KMS-11 (cell line): ENCODE measurements around the gene TOMM40.
"Not testable (repeated sequence)": the region's sequence is repeated elsewhere in the genome, so short reads cannot be mapped to it uniquely, and the experiment has no call there.

Source experiments
- H2AFZ ChIP-seq: fragments of 200-600 bp; sonication (generic); 2 replicates; pipeline ENCODE4 v1.6.1; 2016; ENCODE audit warnings: antibody characterized with exemption, mixed run types, low read depth
- H3K27ac ChIP-seq: fragments of 200-600 bp; sonication (generic); 2 replicates; pipeline ENCODE4 v1.6.1; 2016; ENCODE audit warnings: mild to moderate bottlenecking, mixed run types
- H3K27me3 ChIP-seq: fragments of 200-600 bp; sonication (generic); 2 replicates; pipeline ENCODE4 v1.6.1; 2017; ENCODE audit warnings: mild to moderate bottlenecking, low read depth, mixed run types, moderate library complexity; ENCODE audit not compliant: insufficient read depth
- H3K36me3 ChIP-seq: fragments of 200-600 bp; sonication (generic); 2 replicates; pipeline ENCODE4 v1.6.1; 2017; ENCODE audit warnings: mild to moderate bottlenecking, mixed run types; ENCODE audit not compliant: insufficient read depth
- H3K4me1 ChIP-seq: fragments of 200-600 bp; sonication (generic); 2 replicates; pipeline ENCODE4 v1.6.1; 2016; ENCODE audit warnings: mild to moderate bottlenecking, low read depth, mixed run types; ENCODE audit not compliant: poor library complexity, severe bottlenecking
- H3K4me2 ChIP-seq: fragments of 200-600 bp; sonication (generic); 2 replicates; pipeline ENCODE4 v1.7.0; 2016; ENCODE audit warnings: mild to moderate bottlenecking, mixed run types
- H3K4me3 ChIP-seq: fragments of 200-600 bp; sonication (generic); IDR thresholded peaks from 2 replicates; pipeline ENCODE4 v1.6.1; 2017; ENCODE audit warnings: low read depth, low read length, mixed read lengths; ENCODE audit not compliant: insufficient read depth
- H3K79me2 ChIP-seq: fragments of 200-600 bp; sonication (generic); 2 replicates; pipeline ENCODE4 v1.6.1; 2016; ENCODE audit warnings: low read depth, mixed run types; ENCODE audit not compliant: insufficient read depth
- H3K9ac ChIP-seq: fragments of 200-600 bp; sonication (generic); 2 replicates; pipeline ENCODE4 v1.6.1; 2016; ENCODE audit warnings: mild to moderate bottlenecking, mixed run types
- H4K20me1 ChIP-seq: fragments of 200-600 bp; sonication (generic); 2 replicates; pipeline ENCODE4 v1.6.1; 2016; ENCODE audit warnings: mild to moderate bottlenecking, mixed run types; ENCODE audit not compliant: insufficient read depth
- CTCF ChIP-seq: fragments of 200-600 bp; sonication (generic); conservative IDR thresholded peaks from 2 replicates; pipeline ENCODE4 v1.6.1; 2017; ENCODE audit warnings: low read depth, mild to moderate bottlenecking, antibody characterized with exemption, low read length, moderate library complexity, mixed read lengths

The TOMM40 gene

GRCh38 chr19:44851427-44851826 lies 39.6 kb upstream of the TOMM40 start:
- Histone ChIP-seq H3K36me3 (no peaks in the 10 kb centered on the region), H3K27me3 (peaks cover 19% of the 10 kb centered on the region), H3K27ac (no peak overlapping the region), H3K9ac (no peak overlapping the region), H4K20me1 (no peaks in the 10 kb centered on the region), H3K4me3 (no peak overlapping the region), H2AFZ (no peak overlapping the region), H3K4me2 (no peak overlapping the region), H3K79me2 (no peaks in the 10 kb centered on the region), H3K4me1 (peaks cover 5% of the 10 kb centered on the region)
- TF ChIP-seq CTCF: no peak

- TF ChIP-seq CTCF: no peak
- Histone ChIP-seq H4K20me1 (no peaks in the 10 kb centered on the region), H3K27me3 (no peaks in the 10 kb centered on the region), H3K4me2 (no peak overlapping the region), H2AFZ (no peak overlapping the region), H3K36me3 (no peaks in the 10 kb centered on the region), H3K79me2 (no peaks in the 10 kb centered on the region), H3K4me3 (no peak overlapping the region), H3K9ac (no peak overlapping the region), H3K4me1 (no peaks in the 10 kb centered on the region), H3K27ac (no peak overlapping the region)
These were observed 35.4 kb upstream of the TOMM40 start for GRCh38 chr19:44855606-44856005.

GRCh38 chr19:44856421-44857083 lies 34.5 kb upstream of the TOMM40 start:
- no peak overlapping the region for H2AFZ ChIP-seq
- no peaks in the 10 kb centered on the region for H3K79me2 ChIP-seq
- H3K9ac ChIP-seq: no peak overlapping the region
- H3K4me2 ChIP-seq: no peak overlapping the region
- no peak overlapping the region for H3K27ac ChIP-seq
- no peaks in the 10 kb centered on the region for H3K27me3 ChIP-seq
- H3K36me3 ChIP-seq: no peaks in the 10 kb centered on the region
- H4K20me1 ChIP-seq: no peaks in the 10 kb centered on the region
- H3K4me1 ChIP-seq: no peaks in the 10 kb centered on the region
- no peak overlapping the region for H3K4me3 ChIP-seq
- TF ChIP-seq CTCF: no peak

- no peaks in the 10 kb centered on the region for H3K4me1 ChIP-seq
- no peaks in the 10 kb centered on the region for H3K27me3 ChIP-seq
- no peak overlapping the region for H3K9ac ChIP-seq
- TF ChIP-seq CTCF: no peak
- no peak overlapping the region for H3K27ac ChIP-seq
- H4K20me1 ChIP-seq: no peaks in the 10 kb centered on the region
- H3K4me2 ChIP-seq: no peak overlapping the region
- no peaks in the 10 kb centered on the region for H3K79me2 ChIP-seq
- no peaks in the 10 kb centered on the region for H3K36me3 ChIP-seq
- no peak overlapping the region for H3K4me3 ChIP-seq
- H2AFZ ChIP-seq: no peak overlapping the region
These were observed 33.2 kb upstream of the TOMM40 start for GRCh38 chr19:44857837-44858236.

- H3K27me3 ChIP-seq, H3K9ac ChIP-seq, H4K20me1 ChIP-seq, H3K27ac ChIP-seq, H3K4me3 ChIP-seq, H3K36me3 ChIP-seq, H2AFZ ChIP-seq, H3K4me1 ChIP-seq, H3K4me2 ChIP-seq, H3K79me2 ChIP-seq: not testable (repeated sequence)
These were observed 29.5 kb upstream of the TOMM40 start for GRCh38 chr19:44861576-44861975.
